ENCODE measurements around the gene ANKRD13C. TPM values are rescaled to one million over a fixed set of nuclear protein-coding genes. Genes with fewer than 3 reads are reported as not detected.

The ANKRD13C gene
- total and polyA plus RNA-seq, 2 donors (not counting 1 experiment from before 2014, with no cell fraction given): 19.4 to 30.2 TPM

- no peak for DNase-seq (ENCODE audit: low read depth in 2 of 2)
- H2AFZ ChIP-seq (ENCODE audit: low read length): no peak overlapping the region
- H4K20me1 ChIP-seq (ENCODE audit: control insufficient read depth, extremely low read depth, insufficient read depth, low read length): no peaks in the 10 kb centered on the region
- no peak overlapping the region for H3K4me3 ChIP-seq (replicated peaks in 1 of 4; ENCODE audit: control extremely low read depth in 1 of 4, insufficient read depth in 1 of 4, low read depth in 3 of 4, low read length in 4 of 4)
- no peak overlapping the region for H3K27ac ChIP-seq (ENCODE audit: insufficient read depth, low read length)
- no peak overlapping the region for H3K9ac ChIP-seq (ENCODE audit: insufficient read depth, low read length)
- no peaks in the 10 kb centered on the region for H3K27me3 ChIP-seq (ENCODE audit: control insufficient read depth, insufficient read depth, low read length)
- peaks cover 97% of the 10 kb centered on the region for H3K79me2 ChIP-seq (ENCODE audit: control insufficient read depth, insufficient read depth, low read length)
- TF ChIP-seq, protein P1, sequence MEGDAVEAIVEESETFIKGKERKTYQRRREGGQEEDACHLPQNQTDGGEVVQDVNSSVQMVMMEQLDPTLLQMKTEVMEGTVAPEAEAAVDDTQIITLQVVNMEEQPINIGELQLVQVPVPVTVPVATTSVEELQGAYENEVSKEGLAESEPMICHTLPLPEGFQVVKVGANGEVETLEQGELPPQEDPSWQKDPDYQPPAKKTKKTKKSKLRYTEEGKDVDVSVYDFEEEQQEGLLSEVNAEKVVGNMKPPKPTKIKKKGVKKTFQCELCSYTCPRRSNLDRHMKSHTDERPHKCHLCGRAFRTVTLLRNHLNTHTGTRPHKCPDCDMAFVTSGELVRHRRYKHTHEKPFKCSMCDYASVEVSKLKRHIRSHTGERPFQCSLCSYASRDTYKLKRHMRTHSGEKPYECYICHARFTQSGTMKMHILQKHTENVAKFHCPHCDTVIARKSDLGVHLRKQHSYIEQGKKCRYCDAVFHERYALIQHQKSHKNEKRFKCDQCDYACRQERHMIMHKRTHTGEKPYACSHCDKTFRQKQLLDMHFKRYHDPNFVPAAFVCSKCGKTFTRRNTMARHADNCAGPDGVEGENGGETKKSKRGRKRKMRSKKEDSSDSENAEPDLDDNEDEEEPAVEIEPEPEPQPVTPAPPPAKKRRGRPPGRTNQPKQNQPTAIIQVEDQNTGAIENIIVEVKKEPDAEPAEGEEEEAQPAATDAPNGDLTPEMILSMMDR (conservative IDR thresholded peaks at IDR 0.05 in 1 of 2, IDR thresholded peaks at IDR 0.05 in 1 of 2; ENCODE audit: low read depth in 1 of 2, low read length in 2 of 2): no peak
- TF ChIP-seq EZH2 (IDR thresholded peaks at IDR 0.05; ENCODE audit: low read length, missing control alignments): no peak
- H3K36me3 ChIP-seq (ENCODE audit: control insufficient read depth, insufficient read depth, low read length): no peaks in the 10 kb centered on the region
- no peaks in the 10 kb centered on the region for H3K9me3 ChIP-seq (ENCODE audit: control insufficient read depth, insufficient read depth, low read depth, low read length)
- H3K4me2 ChIP-seq (ENCODE audit: extremely low read depth, insufficient read depth, low read length): no peak overlapping the region
- peaks cover 3% of the 10 kb centered on the region for H3K4me1 ChIP-seq (ENCODE audit: control insufficient read depth, extremely low read depth, insufficient read depth, low read length)
Measured at GRCh38 chr1:70211541-70211940, 143.0 kb downstream of the ANKRD13C start.

DNA sequence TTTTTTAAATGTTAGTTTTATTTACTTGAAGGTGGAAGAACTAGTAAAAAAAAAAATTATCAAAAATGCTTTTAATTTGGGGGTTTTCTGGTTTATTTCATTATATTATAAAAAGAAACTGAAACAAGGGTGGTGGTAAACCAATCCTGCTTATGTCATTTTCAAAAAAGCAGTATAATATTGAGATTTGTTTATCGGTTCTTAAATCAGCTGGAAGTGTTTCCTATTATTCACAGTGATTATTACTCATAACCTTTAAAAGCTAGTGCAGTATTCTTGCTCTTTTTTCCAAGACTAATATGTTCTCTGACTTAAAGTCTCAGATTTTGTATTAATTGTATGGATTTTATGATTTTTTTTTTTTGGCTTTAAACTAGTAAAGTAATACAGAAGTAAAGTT is 143.7 kb downstream of the ANKRD13C start:
- Histone ChIP-seq H3K4me3 (replicated peaks in 1 of 4; ENCODE audit: control extremely low read depth in 1 of 4, insufficient read depth in 1 of 4, low read depth in 3 of 4, low read length in 4 of 4) (no peak overlapping the region), H3K4me1 (ENCODE audit: control insufficient read depth, extremely low read depth, insufficient read depth, low read length) (peaks cover 3% of the 10 kb centered on the region)

More for the DNA sequence above, 143.7 kb downstream of the ANKRD13C start:
- Histone ChIP-seq H3K9me3 (ENCODE audit: control insufficient read depth, insufficient read depth, low read depth, low read length) (no peaks in the 10 kb centered on the region), H3K4me2 (ENCODE audit: extremely low read depth, insufficient read depth, low read length) (no peak overlapping the region), H2AFZ (ENCODE audit: low read length) (no peak overlapping the region), H3K27ac (ENCODE audit: insufficient read depth, low read length) (no peak overlapping the region), H3K27me3 (ENCODE audit: control insufficient read depth, insufficient read depth, low read length) (no peaks in the 10 kb centered on the region), H4K20me1 (ENCODE audit: control insufficient read depth, extremely low read depth, insufficient read depth, low read length) (no peaks in the 10 kb centered on the region), H3K36me3 (ENCODE audit: control insufficient read depth, insufficient read depth, low read length) (no peaks in the 10 kb centered on the region), H3K79me2 (ENCODE audit: control insufficient read depth, insufficient read depth, low read length) (peaks cover 97% of the 10 kb centered on the region), H3K9ac (ENCODE audit: insufficient read depth, low read length) (no peak overlapping the region)
- TF ChIP-seq, protein P1 (conservative IDR thresholded peaks at IDR 0.05 in 1 of 2, IDR thresholded peaks at IDR 0.05 in 1 of 2; ENCODE audit: low read depth in 1 of 2, low read length in 2 of 2): no peak
- no peak for TF ChIP-seq EZH2 (IDR thresholded peaks at IDR 0.05; ENCODE audit: low read length, missing control alignments)
- no peak for DNase-seq (ENCODE audit: low read depth in 2 of 2)

Other genes starting within 250 kb of the ANKRD13C start
- gene LRRC40, start 149.1 kb downstream of the ANKRD13C start, total RNA-seq: 15.9 and 16.5 TPM in 2 replicates
- 23.5 and 24.2 TPM in 2 replicates for gene LRRC40, start 149.1 kb downstream of the ANKRD13C start, polyA plus RNA-seq
- 107 and 139 TPM in 2 replicates for gene SRSF11, start 133.3 kb downstream of the ANKRD13C start, total RNA-seq
- 134 and 163 TPM in 2 replicates for gene SRSF11, start 133.3 kb downstream of the ANKRD13C start, polyA plus RNA-seq
- gene CTH, start 56.5 kb upstream of the ANKRD13C start, total RNA-seq: 3.6 and 9.7 TPM in 2 replicates
- gene CTH, start 56.5 kb upstream of the ANKRD13C start, polyA plus RNA-seq: 2.6 and 4.9 TPM in 2 replicates

Measured in fibroblast of lung (primary cell).